GM19025 (cell line): ENCODE results near the gene SSR3.

ENCODE experiments used
- ATAC-seq: cut with Tn5 transposase; IDR thresholded peaks from one replicate; pipeline ENCODE4 v1.9.1; 2021; ENCODE audit warnings: mild to moderate bottlenecking, low read depth, moderate library complexity; ENCODE audit not compliant: unreplicated experiment

SSR3 gene

DNA sequence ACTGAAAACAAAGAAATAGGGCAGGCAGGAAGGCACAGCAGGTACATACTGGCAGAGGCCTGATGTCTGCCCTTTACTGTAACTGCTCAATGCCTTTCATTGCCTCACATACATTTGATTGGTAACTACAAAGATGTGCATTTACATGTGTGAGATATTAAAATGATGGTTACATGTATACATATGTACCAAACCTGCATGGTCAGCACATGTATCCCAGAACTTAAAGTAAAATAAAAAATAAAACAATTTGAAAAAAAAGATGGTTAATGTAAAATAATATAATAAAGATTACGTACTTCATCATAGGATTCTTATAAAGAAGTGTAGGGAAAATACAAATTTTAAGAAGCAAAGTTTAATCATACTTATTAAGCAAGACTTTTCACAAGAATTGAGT lies 15.1 kb downstream of the SSR3 start:
- no peak for ATAC-seq

DNA sequence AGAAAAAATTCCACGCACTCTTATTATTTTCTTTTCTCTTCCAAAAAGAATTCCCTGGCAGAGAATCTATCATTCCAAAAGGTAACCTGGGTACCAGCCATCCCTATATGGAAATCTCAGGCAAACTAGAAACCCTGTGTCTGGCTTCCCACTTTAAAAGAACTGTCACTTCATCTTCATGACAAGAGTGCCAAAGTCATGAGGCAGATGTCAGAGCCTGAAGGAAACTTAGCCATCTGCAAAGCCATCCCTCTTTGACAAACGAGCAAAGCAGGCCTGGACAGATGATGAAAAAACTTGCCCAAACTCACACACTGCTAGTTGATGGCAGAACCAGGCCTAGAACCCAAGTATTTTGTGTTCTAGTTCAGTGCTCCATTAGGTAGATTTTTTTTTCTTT lies 15.9 kb downstream of the SSR3 start:
- ATAC-seq = no peak

DNA sequence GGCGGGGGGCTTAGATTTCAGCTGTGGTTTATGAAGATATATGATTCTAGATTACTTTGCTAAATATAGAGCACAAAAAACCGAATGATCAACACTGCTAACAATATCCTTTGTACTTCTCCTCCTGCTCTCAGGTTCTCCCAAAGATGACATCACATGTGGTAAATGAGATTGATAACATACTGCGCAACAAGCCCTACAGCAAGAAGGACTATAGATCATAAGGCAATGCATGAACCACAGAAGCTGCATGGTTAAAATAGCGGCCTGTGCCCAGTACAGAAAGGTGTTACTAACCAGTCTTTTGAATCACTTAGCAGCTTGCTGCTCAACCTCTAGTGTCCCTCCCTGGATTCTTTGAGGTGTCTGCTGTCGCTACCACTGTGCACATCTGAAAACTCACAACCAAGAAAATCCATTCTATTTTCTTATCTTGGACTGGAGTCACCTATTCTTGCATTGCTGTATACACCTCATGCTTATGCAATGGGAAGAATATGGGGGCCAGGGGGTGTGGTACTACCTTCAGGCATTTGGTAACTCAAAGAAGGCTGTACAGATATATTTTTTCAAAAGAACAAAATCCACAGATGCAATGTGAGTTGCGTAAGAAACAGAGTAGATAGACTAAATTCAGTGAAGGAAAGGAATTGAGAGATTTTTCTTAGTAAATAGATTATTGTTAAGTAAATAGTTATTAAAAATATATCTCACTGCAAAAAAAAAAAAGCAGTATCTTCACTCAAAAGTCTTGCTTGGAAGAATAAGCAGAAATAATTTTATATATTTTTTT lies 18.2 kb downstream of the SSR3 start:
- ATAC-seq = no peak

DNA sequence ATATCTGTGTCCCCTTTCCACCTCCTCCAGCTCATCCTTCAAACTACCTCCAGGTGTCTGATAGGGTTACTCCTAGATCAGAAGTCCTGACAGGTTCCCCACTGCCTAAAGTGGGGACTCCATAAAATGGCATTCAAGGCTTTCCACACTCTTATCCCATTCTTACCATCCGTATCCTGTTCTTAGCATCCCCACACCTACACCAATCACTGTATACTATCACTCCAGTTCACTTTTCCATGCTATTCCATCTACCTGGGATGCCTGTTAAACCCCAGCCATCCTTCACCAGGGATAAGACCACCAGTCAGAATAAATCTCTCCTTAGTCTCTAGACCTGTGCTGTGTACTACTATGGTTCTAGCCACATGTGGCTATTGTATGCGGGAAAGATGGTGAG lies 19.1 kb downstream of the SSR3 start:
- ATAC-seq = no peak

DNA sequence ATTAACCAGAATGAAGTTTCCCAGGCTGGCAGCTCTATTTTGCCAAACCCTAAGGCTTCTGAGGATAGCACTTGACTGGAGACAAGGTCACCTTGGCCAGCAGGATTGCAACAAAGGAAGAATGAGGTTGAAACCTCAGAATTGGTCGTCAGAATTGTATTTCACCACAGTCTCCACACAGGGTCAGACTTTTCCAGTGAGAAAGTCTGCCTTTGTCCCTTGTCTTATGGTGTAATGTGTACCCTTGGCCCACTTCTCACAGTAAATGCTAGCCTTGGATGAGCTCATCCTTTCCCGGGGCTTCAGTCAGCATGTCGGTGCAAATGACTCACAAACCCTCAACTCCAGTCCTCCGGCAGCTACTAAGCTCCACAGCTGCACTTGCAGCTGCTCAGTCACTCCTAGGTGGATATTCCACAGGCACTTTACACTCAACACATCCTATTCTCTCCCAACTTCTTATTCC lies 19.7 kb downstream of the SSR3 start:
- no peak for ATAC-seq

DNA sequence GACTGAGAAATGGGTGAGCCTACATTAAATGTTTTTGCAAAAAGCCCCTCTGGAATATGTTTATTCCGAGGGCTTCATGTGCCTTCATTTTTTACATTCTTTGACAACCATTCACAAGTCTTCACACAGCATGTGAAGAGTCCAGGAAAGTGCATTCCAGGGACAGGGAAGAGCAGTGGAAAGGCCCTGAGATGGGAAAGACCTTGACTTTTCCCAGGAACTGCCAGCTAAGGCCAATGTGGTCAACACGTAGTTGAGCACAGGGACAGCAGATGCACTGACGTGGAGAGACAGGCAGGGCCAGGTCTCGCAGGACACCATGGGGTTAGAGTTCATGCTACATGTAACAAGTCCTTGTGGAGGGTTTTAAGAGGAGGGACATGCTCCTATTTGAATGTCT lies 21.7 kb downstream of the SSR3 start:
- no peak for ATAC-seq

DNA sequence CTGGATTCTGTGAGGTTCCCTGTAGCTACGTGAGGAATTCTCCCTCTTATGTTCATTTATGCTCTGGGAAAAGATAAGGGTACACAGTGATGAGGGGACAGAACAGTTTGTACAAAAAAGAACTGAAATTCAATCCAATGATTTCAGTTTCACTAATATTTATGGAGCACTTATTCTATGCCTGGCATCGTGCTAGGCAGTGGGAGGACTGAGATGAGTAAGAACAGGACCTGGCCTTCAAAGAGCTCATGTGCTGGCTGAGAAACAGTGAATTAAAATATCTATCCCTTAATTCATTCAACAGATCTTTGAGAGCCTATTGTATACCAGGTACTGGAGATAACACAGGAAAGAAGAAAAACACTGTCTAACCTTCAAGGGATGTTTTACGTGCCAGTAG lies 22.2 kb downstream of the SSR3 start:
- no peak for ATAC-seq

GRCh38 chr3:156530980-156531379 lies 23.9 kb downstream of the SSR3 start:
- no peak for ATAC-seq

DNA sequence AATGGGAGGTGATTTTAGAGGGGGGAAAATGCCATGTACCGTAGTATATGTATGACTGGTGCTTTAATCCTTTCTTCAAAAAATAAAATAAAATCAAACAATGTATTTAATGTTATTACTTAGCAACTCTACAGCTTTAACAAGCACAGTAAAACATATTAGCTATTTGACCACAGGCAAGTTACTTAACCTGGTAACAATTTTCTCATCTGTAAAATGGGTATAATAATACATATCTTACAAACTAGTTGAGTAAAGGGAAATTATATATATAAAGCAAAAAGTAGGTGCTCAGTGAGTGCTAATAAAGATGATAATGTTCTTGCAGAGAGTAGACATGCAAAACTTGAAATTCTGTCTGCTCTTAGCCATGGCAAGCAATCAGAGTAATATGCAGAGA lies 27.9 kb downstream of the SSR3 start:
- no peak for ATAC-seq

DNA sequence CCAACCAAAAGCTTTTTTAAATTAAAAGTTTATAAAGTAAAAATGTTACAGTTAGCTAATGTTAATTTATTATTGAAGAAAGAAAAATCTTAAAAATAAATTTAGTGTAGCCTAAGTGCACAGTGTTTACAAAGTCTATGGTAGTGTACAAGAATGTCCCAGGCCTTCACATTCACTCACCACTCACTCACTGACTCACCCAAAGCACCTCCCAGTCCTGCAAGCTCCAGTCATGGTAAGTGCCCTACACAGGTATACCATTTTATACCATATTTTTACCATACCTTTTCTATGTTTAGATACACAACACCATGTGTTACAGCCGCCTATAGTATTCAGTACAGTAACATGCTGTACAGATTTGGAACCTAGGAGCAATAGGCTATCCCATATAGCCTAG lies 29.1 kb downstream of the SSR3 start:
- no peak for ATAC-seq

DNA sequence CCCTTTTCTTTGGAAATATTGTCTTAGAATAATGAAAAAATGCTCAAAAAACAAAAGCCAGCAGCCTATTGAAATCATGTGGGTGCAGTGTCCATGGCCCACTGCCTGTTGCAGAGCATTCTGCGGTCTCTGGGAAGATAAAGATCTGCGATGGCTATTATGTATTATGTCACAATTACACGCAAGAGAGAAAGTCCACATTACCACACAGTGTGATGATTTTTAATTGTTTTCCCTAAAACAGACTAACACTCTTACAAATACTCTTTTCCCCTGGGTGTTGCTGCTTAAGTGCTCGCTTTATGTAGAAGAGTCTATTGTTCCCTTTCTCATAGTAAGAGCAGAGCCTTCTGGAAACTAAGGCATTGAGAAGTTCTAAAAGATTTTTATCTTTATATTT lies 32.2 kb downstream of the SSR3 start:
- ATAC-seq = no peak

- peak; percentile 72 for ATAC-seq
These were observed 35.2 kb downstream of the SSR3 start for GRCh38 chr3:156519758-156520162.

DNA sequence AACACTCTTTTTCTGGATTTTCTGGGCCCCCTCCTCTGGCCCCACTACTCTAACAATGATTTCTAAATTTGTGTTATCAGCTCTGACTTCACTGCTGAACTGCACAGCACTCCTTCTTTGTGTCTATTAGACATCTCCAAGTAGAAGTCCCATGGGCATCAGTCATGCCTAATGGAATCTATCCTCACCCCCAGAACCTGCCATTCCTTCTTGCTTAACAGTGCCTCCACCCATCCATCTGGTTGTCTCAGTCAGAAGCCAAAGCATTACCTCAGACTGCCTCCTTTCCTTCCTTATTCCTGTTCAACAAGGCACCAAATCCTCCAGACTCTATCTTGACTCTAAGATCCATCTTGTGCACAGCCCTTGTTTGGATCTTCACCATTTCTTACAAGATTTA lies 36.2 kb downstream of the SSR3 start:
- no peak for ATAC-seq

DNA sequence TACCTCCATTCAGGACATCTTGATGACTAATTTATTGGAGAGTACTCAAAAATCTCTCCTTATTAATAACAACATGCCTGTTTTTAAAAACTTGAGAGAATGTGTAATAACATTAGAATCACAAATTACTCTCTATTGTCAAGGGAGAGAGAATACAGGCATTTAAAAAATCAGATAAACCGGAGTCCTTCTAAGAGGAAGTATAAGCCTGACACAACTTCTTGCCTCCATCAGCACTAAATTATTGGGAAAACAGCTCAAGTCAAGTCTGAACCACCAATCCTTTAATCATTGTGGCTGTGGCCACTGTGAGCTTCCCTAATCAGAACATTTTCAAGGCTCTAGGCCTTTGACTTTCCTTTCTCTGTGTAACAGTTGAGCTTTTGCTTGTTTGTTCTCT lies 38.0 kb downstream of the SSR3 start:
- ATAC-seq = no peak

GRCh38 chr3:156516284-156516683 lies 38.6 kb downstream of the SSR3 start:
- ATAC-seq = no peak

- no peak for ATAC-seq
These were observed 41.3 kb downstream of the SSR3 start for GRCh38 chr3:156513619-156514018.

- ATAC-seq = no peak
These were observed 42.8 kb downstream of the SSR3 start for GRCh38 chr3:156511987-156512677.

GRCh38 chr3:156509189-156510174 lies 45.4 kb downstream of the SSR3 start:
- ATAC-seq = peak; percentile 51

DNA sequence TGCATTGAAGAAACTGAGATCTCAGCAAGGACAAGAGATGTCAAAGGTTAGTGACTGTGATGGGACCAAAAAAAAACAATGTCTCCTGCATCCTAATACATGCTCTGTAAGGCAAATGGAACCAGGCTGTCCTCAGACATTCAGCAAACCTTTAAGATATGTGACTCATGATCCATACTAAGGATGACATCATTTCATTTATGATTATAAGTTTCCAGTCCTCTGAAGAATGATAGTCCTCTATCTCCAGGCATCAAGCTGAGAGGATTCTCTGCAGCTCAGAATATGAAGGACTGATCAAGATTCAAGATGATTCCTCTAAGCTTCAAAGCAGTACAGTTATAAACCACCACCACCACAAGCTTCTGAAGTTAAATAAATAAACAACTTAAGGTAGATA lies 47.6 kb downstream of the SSR3 start:
- no peak for ATAC-seq

GRCh38 chr3:156498307-156498706 lies 56.6 kb downstream of the SSR3 start:
- ATAC-seq = no peak

DNA sequence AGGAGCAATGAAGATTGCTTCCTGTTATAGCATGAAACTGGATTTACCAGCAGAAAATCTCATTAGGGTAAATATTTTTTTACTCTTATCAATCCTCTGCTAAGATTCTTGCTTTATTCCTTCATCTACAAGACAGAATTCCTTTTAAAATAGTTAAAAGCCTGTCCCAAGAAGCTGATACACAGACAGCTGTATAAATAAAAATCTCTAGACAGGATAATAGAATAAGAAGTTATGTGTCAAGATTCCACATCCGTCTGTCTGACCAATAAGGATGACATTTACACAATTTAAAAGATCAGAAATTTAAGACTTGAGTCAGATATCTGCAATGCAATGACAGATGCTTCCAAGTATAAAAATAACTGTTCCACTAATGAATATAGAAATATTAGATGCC lies 57.6 kb downstream of the SSR3 start:
- no peak for ATAC-seq
